BLaER1 treated with 17β-estradiol and CSF1 and Interleukin-3, amounts not matched to agents 10 nM and 100 nM (cell line): ENCODE measurements around the gene CREB3L1.

Source experiments
- H3K27ac ChIP-seq, 11 experiments: shearing (Covaris generic); formaldehyde crosslinking; 2 replicates each; pipeline ENCODE4 v1.8.1; 2022
- H3K27me3 ChIP-seq, 11 experiments: shearing (Covaris generic); formaldehyde crosslinking; 2 replicates each; pipeline ENCODE4 v1.8.1; 2022
- H3K36me3 ChIP-seq, 11 experiments: shearing (Covaris generic); formaldehyde crosslinking; 2 replicates each; pipeline ENCODE4 v1.8.1; 2022
- H3K4me1 ChIP-seq, 10 experiments: shearing (Covaris generic); formaldehyde crosslinking; 2 replicates each; pipeline ENCODE4 v1.8.1; 2022
- H3K4me2 ChIP-seq, 11 experiments: shearing (Covaris generic); formaldehyde crosslinking; 2 replicates each; pipeline ENCODE4 v1.8.1; 2022
- H3K4me3 ChIP-seq, 10 experiments: shearing (Covaris generic); formaldehyde crosslinking; 2 replicates each; pipeline ENCODE4 v1.8.1; 2022
- H3K9ac ChIP-seq, 11 experiments: shearing (Covaris generic); formaldehyde crosslinking; 2 replicates each; pipeline ENCODE4 v1.8.1; 2022
- H3K9me3 ChIP-seq, 11 experiments: shearing (Covaris generic); formaldehyde crosslinking; replicated peaks in 1 of 11; 2 replicates each; pipeline ENCODE4 v1.8.1; 2022
- H4K20me1 ChIP-seq, 11 experiments: shearing (Covaris generic); formaldehyde crosslinking; 2 replicates each; pipeline ENCODE4 v1.8.1; 2022
- Cebpa-rat ChIP-seq, 11 experiments: shearing (Covaris generic); IDR thresholded peaks; 2 replicates each; pipeline ENCODE4 v1.8.1; 2022

Gene CREB3L1

DNA sequence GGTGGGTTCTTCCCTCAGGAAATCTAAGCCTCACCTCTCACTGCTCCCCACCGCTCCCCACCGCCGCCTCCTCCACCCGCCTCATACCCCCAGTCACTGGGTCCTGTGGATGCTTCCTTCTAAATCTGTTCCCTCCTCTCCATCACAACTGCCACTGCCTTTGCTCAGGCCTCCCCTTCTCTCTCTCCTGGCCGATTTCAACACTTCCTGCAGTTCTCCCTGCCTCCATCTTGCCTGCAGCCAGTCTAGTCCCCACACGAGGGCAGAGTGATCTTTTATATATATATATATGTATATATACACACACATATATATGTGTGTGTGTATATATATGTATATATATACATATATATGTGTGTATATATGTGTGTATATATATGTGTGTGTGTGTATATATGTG, 27.8 kb downstream of the CREB3L1 start:
- peaks cover 15 to 64% (median 35%) of the 10 kb centered on the region in 10 experiments for H3K4me1 ChIP-seq
- peak overlapping the region in 9 of 11 experiments; percentile 30 to 68 (median 43); a peak in 13 of 22 replicates for H3K27ac ChIP-seq
- no peak overlapping the region for H3K4me3 ChIP-seq
- no peaks in the 10 kb centered on the region for H3K27me3 ChIP-seq
- H3K4me2 ChIP-seq, result peak overlapping the region in 6 of 11 experiments; percentile 6 to 62 (median 31); a peak in 8 of 22 replicates
- no peak overlapping the region for H3K9ac ChIP-seq
- H4K20me1 ChIP-seq, result no peaks in the 10 kb centered on the region
- no peaks in the 10 kb centered on the region for H3K9me3 ChIP-seq
- TF ChIP-seq Cebpa-rat (IDR thresholded peaks at IDR 0.05), result no peak
- H3K36me3 ChIP-seq, result no peaks in the 10 kb centered on the region

DNA sequence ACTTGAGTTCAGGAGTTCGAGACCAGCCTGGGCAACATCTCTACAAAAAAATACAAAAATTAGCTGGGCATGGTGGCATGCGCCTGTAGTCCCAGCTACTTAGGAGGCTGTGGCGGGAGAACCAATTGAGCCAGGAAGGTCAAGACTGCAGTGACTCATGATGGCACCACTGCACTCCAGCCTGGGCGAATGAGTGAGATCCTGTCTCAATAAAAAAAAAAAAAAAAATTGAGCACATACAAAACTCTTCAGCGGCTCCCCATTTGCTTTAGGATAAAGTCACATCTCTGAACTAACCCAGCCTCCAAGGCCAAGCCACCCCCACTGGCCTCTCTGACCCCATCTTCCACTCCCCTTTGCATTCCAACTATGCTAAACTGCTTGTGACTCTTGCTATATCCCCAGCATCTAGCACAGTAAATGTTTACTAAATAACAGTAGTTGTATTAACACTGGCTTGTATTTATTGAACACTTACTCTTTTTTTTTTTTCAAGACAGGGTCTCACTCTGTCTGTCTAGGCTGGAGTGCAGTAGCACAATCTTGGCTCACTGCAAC, 28.9 kb downstream of the CREB3L1 start:
- Histone ChIP-seq H3K9me3 (no peaks in the 10 kb centered on the region), H3K4me1 (peaks cover 14 to 61% (median 35%) of the 10 kb centered on the region in 10 experiments), H3K4me2 (peak overlapping the region in 3 of 11 experiments; percentile 2 to 77 (median 7); a peak in 1 of 22 replicates)

GRCh38 chr11:46307369-46307768, 29.9 kb downstream of the CREB3L1 start:
- Histone ChIP-seq H3K27ac (peak overlapping the region in 1 of 11 experiments; percentile 16; a peak in 1 of 22 replicates), H3K9ac (peak overlapping the region in 5 of 11 experiments; percentile 3 to 39 (median 29); a peak in 3 of 22 replicates), H3K36me3 (no peaks in the 10 kb centered on the region), H3K4me1 (peaks cover 14 to 56% (median 35%) of the 10 kb centered on the region in 10 experiments), H3K27me3 (no peaks in the 10 kb centered on the region), H3K4me3 (no peak overlapping the region), H4K20me1 (no peaks in the 10 kb centered on the region; a peak in 1 of 22 replicates), H3K4me2 (peak overlapping the region in 9 of 11 experiments; percentile 38 to 80 (median 63); a peak in 17 of 22 replicates), H3K9me3 (no peaks in the 10 kb centered on the region)
- TF ChIP-seq Cebpa-rat (IDR thresholded peaks at IDR 0.05), result no peak

More for the DNA sequence above, 28.9 kb downstream of the CREB3L1 start:
- Histone ChIP-seq H3K4me3 (no peak overlapping the region), H3K9ac (no peak overlapping the region), H3K27ac (no peak overlapping the region), H3K27me3 (no peaks in the 10 kb centered on the region), H4K20me1 (no peaks in the 10 kb centered on the region; a peak in 1 of 22 replicates), H3K36me3 (no peaks in the 10 kb centered on the region)
- no peak for TF ChIP-seq Cebpa-rat (IDR thresholded peaks at IDR 0.05)

DNA sequence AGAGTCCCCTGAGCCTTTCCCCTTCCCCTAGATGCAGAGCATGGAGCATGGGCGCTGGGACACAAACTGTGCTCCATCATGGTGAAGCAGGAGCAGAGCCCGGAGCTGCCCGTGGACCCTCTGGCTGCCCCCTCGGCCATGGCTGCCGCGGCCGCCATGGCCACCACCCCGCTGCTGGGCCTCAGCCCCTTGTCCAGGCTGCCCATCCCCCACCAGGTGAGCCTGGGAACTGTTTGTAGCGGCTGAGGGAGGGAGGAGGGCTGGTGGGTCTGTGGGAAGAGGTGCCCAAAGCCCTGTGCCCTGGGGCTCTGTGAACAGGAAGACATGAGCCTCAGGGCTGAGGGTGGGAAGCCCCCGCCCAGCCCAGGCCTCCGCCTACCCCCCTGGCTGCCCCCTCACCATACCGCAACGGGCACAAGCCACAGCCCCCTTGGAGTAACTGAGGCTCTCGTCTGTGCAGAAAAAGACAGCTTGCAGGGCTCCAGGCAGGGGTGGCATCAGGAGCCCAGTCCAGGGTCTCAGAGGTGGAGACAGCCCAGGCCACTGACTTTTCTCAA, 30.4 kb downstream of the CREB3L1 start:
- H3K9ac ChIP-seq, result peak overlapping the region in 4 of 11 experiments; percentile 3 to 39 (median 30); a peak in 4 of 22 replicates
- no peaks in the 10 kb centered on the region for H3K27me3 ChIP-seq
- no peaks in the 10 kb centered on the region for H3K36me3 ChIP-seq
- H3K27ac ChIP-seq, result peak overlapping the region in 1 of 11 experiments; percentile 16; a peak in 1 of 22 replicates
- no peak overlapping the region for H3K4me3 ChIP-seq
- peaks cover 14 to 56% (median 35%) of the 10 kb centered on the region in 10 experiments for H3K4me1 ChIP-seq
- peak overlapping the region in 9 of 11 experiments; percentile 38 to 80 (median 63); a peak in 17 of 22 replicates for H3K4me2 ChIP-seq
- H3K9me3 ChIP-seq, result no peaks in the 10 kb centered on the region
- no peak for TF ChIP-seq Cebpa-rat (IDR thresholded peaks at IDR 0.05)
- no peaks in the 10 kb centered on the region; a peak in 1 of 22 replicates for H4K20me1 ChIP-seq

GRCh38 chr11:46308631-46309419, 31.4 kb downstream of the CREB3L1 start:
- H4K20me1 ChIP-seq, result no peaks in the 10 kb centered on the region; a peak in 1 of 22 replicates
- H3K4me2 ChIP-seq, result peak overlapping the region; percentile 60 to 80 (median 67)
- no peak overlapping the region for H3K27ac ChIP-seq
- H3K9me3 ChIP-seq, result no peaks in the 10 kb centered on the region
- no peaks in the 10 kb centered on the region for H3K36me3 ChIP-seq
- no peaks in the 10 kb centered on the region for H3K27me3 ChIP-seq
- no peak overlapping the region for H3K4me3 ChIP-seq
- no peak overlapping the region for H3K9ac ChIP-seq
- no peak for TF ChIP-seq Cebpa-rat (IDR thresholded peaks at IDR 0.05)
- peaks cover 14 to 53% (median 35%) of the 10 kb centered on the region in 10 experiments for H3K4me1 ChIP-seq

GRCh38 chr11:46309814-46310259, 32.4 kb downstream of the CREB3L1 start:
- no peaks in the 10 kb centered on the region; a peak in 1 of 22 replicates for H4K20me1 ChIP-seq
- peak overlapping the region; percentile 54 to 80 (median 67) for H3K4me2 ChIP-seq
- peak overlapping the region in 1 of 11 experiments; percentile 0; a peak in 1 of 22 replicates for H3K9ac ChIP-seq
- no peaks in the 10 kb centered on the region for H3K36me3 ChIP-seq
- no peak overlapping the region for H3K4me3 ChIP-seq
- no peaks in the 10 kb centered on the region for H3K27me3 ChIP-seq
- peaks cover 14 to 51% (median 35%) of the 10 kb centered on the region in 10 experiments for H3K4me1 ChIP-seq
- no peak overlapping the region; a peak in 1 of 22 replicates for H3K27ac ChIP-seq
- TF ChIP-seq Cebpa-rat (IDR thresholded peaks at IDR 0.05), result no peak
- H3K9me3 ChIP-seq, result no peaks in the 10 kb centered on the region

GRCh38 chr11:46315033-46315738, 37.7 kb downstream of the CREB3L1 start:
- TF ChIP-seq Cebpa-rat (IDR thresholded peaks at IDR 0.05), result no peak
- H3K36me3 ChIP-seq, result no peaks in the 10 kb centered on the region
- no peak overlapping the region for H3K9ac ChIP-seq
- peaks cover 21 to 49% (median 32%) of the 10 kb centered on the region in 10 experiments for H3K4me1 ChIP-seq
- no peak overlapping the region for H3K4me2 ChIP-seq
- no peaks in the 10 kb centered on the region for H3K27me3 ChIP-seq
- H3K4me3 ChIP-seq, result no peak overlapping the region
- no peak overlapping the region for H3K27ac ChIP-seq
- H3K9me3 ChIP-seq, result no peaks in the 10 kb centered on the region
- H4K20me1 ChIP-seq, result no peaks in the 10 kb centered on the region; a peak in 1 of 22 replicates

GRCh38 chr11:46315783-46316563, 38.5 kb downstream of the CREB3L1 start:
- TF ChIP-seq Cebpa-rat (IDR thresholded peaks at IDR 0.05), result no peak
- Histone ChIP-seq H3K27ac (peak overlapping the region in 4 of 11 experiments; percentile 9 to 88 (median 52); a peak in 3 of 22 replicates), H3K4me1 (peaks cover 21 to 52% (median 30%) of the 10 kb centered on the region in 10 experiments), H3K4me3 (no peak overlapping the region), H3K27me3 (no peaks in the 10 kb centered on the region), H4K20me1 (no peaks in the 10 kb centered on the region), H3K9ac (no peak overlapping the region; a peak in 1 of 22 replicates), H3K36me3 (no peaks in the 10 kb centered on the region), H3K4me2 (peak overlapping the region in 1 of 11 experiments; percentile 89; a peak in 1 of 22 replicates), H3K9me3 (no peaks in the 10 kb centered on the region)
